GM12891 (cell line): ENCODE results near the gene USP25.

Source experiments
- DNase-seq: peaks from one replicate; pipeline ENCODE4 v3.0.0; 2011; ENCODE audit warnings: low spot score; ENCODE audit not compliant: insufficient read length
- FAIRE-seq: peaks from 2 replicates; lab custom pipeline; 2011; peaks lifted over from hg19 to GRCh38; lab: Jason Lieb, UNC
- PAX5 ChIP-seq: IDR thresholded peaks from 2 replicates; pipeline ENCODE4 v1.6.1; 2011; ENCODE audit warnings: low read length, moderate library complexity, mild to moderate bottlenecking; ENCODE audit not compliant: insufficient read depth, severe bottlenecking
- POLR2A ChIP-seq: IDR thresholded peaks from 2 replicates; pipeline ENCODE4 v1.6.1; 2011; ENCODE audit warnings: low read depth, low read length, control low read depth
- POLR2AphosphoS5 ChIP-seq: IDR thresholded peaks from 2 replicates; pipeline ENCODE4 v1.6.1; 2011; ENCODE audit warnings: low read depth, low read length, control low read depth
- POU2F2 ChIP-seq: IDR thresholded peaks from 2 replicates; pipeline ENCODE4 v1.6.1; 2011; ENCODE audit warnings: low read depth, mild to moderate bottlenecking, control low read depth, low read length, moderate library complexity
- SPI1 ChIP-seq: IDR thresholded peaks from 2 replicates; pipeline ENCODE4 v1.6.1; 2011; ENCODE audit warnings: low read depth, low read length, control low read depth
- TAF1 ChIP-seq: IDR thresholded peaks from 2 replicates; pipeline ENCODE4 v1.6.1; 2011; ENCODE audit warnings: low read depth, low read length, control low read depth

Gene USP25

GRCh38 chr21:15775291-15775690 is 45.5 kb downstream of the USP25 start:
- DNase-seq (no peak), FAIRE-seq (no peak)
- TF ChIP-seq PAX5 = no peak
- no peak for TF ChIP-seq POLR2AphosphoS5
- TF ChIP-seq POU2F2 = no peak
- TF ChIP-seq POLR2A = no peak
- TF ChIP-seq SPI1 = no peak
- no peak for TF ChIP-seq TAF1

GRCh38 chr21:15775981-15776380 is 46.2 kb downstream of the USP25 start:
- TF ChIP-seq TAF1 (no peak), POLR2A (no peak), PAX5 (no peak)
- FAIRE-seq = no peak
- no peak for DNase-seq

GRCh38 chr21:15776818-15777217 is 47.0 kb downstream of the USP25 start:
- no peak for FAIRE-seq
- TF ChIP-seq POLR2A = no peak
- no peak for TF ChIP-seq SPI1
- no peak for TF ChIP-seq POLR2AphosphoS5
- no peak for TF ChIP-seq TAF1
- no peak for DNase-seq

- FAIRE-seq = no peak
- DNase-seq = no peak
- TF ChIP-seq POLR2A = no peak
- no peak for TF ChIP-seq PAX5
- TF ChIP-seq POU2F2 = no peak
- TF ChIP-seq POLR2AphosphoS5 = no peak
- no peak for TF ChIP-seq SPI1
- TF ChIP-seq TAF1 = no peak
Observed at GRCh38 chr21:15781986-15782385, 52.2 kb downstream of the USP25 start.

GRCh38 chr21:15788847-15789523 is 59.2 kb downstream of the USP25 start:
- FAIRE-seq = no peak
- TF ChIP-seq POLR2AphosphoS5 (no peak), POU2F2 (no peak), TAF1 (no peak), SPI1 (no peak), PAX5 (no peak), POLR2A (no peak)

GRCh38 chr21:15793109-15793508 is 63.3 kb downstream of the USP25 start:
- DNase-seq = no peak
- FAIRE-seq = no peak
- TF ChIP-seq POLR2AphosphoS5 = no peak
- no peak for TF ChIP-seq TAF1
- no peak for TF ChIP-seq POU2F2
- no peak for TF ChIP-seq SPI1
- no peak for TF ChIP-seq POLR2A
- no peak for TF ChIP-seq PAX5

More at GRCh38 chr21:15788847-15789523, 59.2 kb downstream of the USP25 start:
- no peak for DNase-seq

- DNase-seq (no peak), FAIRE-seq (no peak)
- TF ChIP-seq SPI1 (no peak), PAX5 (no peak), POU2F2 (no peak), POLR2AphosphoS5 (no peak), TAF1 (no peak), POLR2A (no peak)
Observed at GRCh38 chr21:15793550-15794235, 63.9 kb downstream of the USP25 start.

GRCh38 chr21:15794277-15794912 is 64.6 kb downstream of the USP25 start:
- TF ChIP-seq SPI1 (no peak), TAF1 (no peak), PAX5 (no peak), POU2F2 (no peak), POLR2AphosphoS5 (no peak), POLR2A (no peak)
- FAIRE-seq (no peak), DNase-seq (no peak)

GRCh38 chr21:15795533-15795932 is 65.8 kb downstream of the USP25 start:
- DNase-seq (no peak), FAIRE-seq (no peak)
- TF ChIP-seq POLR2A (no peak), SPI1 (peak; percentile 10; the same call in 1 of the 2 replicates), POU2F2 (no peak)
